GM08714 (cell line): ENCODE data around the gene PRR16.
"Not testable (repeated sequence)": the region's sequence is repeated elsewhere in the genome, so short reads cannot be mapped to it uniquely, and the experiment has no call there.

ENCODE experiments used
- H3K4me3 ChIP-seq: fragments of 200-500 bp; sonication (Bioruptor generic); 2 replicates; pipeline ENCODE4 v1.5.1; 2014; ENCODE audit warnings: mild to moderate bottlenecking, low read length, inconsistent platforms
- ZNF274 ChIP-seq: IDR thresholded peaks from 2 replicates; pipeline ENCODE4 v1.6.1; 2012; ENCODE audit warnings: mild to moderate bottlenecking, low read depth, low read length

The PRR16 gene

DNA sequence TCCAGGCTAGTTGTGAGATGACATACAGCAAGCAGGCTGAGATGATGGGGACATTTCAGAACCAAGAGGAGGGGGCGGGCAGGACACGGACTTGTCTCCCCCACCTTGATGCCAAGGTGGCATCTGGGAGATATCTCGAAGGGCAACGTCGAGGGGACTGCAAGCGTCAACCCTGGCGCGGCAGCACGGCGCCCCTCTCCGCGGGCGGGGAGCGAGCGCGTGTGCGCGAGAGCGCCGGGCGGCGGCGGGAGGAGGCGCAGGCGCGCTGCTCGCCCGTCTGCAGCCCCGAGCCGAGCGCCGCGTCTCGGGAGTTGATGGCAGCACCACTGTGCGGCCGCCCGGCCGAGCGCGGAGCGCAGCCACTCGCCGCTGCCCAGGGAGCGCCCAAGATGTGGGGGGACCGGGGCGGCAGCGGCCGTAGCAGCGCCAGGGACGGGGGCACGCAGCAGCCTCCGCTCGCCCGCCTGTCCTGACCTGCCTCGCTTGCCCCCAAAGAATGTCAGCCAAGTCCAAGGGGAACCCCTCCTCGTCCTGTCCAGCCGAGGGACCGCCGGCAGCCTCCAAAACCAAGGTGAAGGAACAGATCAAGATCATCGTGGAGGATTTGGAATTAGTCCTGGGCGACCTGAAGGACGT lies at the start of gene PRR16:
TSS of gene PRR16 (plus strand) at position 310 of the 636 bp plus-strand sequence.
- no peak for TF ChIP-seq ZNF274

DNA sequence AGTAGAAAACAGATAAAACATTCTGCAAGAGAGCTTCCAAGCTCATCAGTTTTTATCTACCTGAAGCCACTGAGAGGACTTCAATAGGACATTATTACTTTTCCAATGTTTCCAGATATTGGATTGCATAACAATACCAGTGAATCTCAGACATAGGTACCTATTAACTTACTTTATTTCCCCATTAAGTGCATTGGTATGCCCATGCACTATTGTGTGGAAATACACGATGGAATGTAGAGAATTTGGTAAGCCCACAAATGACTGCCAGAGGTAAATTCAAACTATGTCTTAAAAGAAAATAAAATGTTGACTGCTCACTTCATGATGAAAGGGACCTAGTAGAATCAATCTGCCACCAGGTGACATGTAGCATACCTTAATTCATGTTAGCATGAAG lies 48.1 kb upstream of the PRR16 start:
- H3K4me3 ChIP-seq, result no peak overlapping the region
- TF ChIP-seq ZNF274, result no peak

More for the DNA sequence above, at the start of gene PRR16:
- H3K4me3 ChIP-seq, result peak within 1 kb of the TSS; percentile 39; the same call in 1 of the 2 replicates

DNA sequence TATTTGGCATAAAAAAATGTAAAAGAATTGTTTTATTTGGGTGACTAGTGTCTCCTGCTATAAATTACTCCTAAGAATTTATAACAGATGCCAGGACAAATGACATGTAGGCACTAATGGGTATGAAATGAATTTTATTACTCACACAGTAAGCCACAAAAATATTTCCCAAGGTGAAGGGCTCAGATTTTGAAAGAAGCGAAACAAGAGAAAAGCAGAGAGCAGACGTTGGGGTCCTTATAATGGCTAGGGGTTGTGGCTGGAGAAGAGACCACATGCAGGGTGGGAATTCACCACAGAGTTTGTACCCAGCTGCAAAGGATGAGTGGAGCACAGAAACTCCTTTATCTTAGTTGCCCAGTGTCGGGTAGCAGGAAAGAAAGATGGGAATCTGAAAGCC lies 45.0 kb upstream of the PRR16 start:
- no peak for TF ChIP-seq ZNF274
- no peak overlapping the region for H3K4me3 ChIP-seq

DNA sequence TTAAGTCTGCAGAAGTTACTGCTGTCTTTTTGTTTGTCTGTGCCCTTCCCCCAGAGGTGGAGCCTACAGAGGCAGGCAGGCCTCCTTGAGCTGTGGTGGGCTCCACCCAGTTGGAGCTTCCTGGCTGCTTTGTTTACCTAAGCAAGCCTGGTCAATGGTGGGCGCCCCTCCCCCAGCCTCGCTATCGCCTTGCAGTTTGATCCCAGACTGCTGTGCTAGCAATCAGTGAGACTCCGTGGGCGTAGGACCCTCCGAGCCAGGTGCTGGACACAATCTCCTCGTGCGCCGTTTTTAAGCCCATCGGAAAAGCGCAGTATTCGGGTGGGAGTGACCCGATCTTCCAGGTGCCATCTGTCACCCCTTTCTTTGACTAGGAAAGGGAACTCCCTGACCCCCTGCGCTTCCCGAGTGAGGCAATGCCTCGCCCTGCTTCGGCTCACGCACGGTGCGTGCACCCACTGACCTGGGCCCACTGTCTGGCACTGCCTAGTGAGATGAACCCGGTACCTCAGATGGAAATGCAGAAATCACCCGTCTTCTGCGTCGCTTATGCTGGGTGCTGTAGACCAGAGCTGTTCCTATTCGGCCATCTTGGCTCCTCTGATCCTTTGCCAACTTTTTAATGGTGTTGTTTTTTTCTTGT lies 37.3 kb upstream of the PRR16 start:
- H3K4me3 ChIP-seq, result not testable (repeated sequence)

DNA sequence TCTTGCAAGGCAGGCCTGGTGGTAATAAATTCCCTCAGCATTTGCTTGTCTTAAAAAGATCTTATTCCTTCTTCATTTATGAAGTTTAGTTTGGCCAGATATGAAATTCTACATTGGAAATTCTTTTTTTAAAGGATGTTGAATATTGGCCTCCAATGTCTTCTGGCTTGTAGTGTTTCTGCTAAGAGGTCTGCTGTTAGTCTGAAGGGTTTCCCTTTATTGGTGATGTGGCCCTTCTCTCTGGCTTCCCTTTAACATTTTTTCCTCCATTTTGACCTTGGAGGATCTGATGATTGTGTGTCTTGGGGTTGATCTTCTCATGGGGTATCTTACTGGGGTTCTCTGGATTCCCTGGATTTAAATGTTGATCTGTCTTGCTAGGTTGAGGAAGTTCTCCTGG lies 33.5 kb upstream of the PRR16 start:
- no peak for TF ChIP-seq ZNF274
- H3K4me3 ChIP-seq, result no peak overlapping the region

DNA sequence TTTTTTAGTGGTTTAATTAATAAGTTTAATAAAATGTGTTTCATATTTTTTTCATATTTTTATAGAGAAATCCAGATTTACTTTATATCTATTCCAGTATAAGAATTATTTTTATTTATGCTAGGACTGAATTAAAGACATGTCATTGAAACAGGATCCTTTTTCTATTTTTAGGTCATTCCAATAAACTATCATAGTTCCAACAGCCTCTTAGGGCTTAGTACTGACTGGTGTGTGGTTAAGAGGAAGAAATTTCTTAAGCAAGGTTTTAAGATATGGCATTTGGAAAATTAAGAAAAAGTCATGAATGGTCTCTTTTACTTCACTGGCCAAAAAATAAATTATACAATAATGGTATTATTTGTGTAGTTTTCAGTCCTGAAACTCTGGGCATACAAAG lies 31.2 kb upstream of the PRR16 start:
- TF ChIP-seq ZNF274, result no peak
- H3K4me3 ChIP-seq, result no peak overlapping the region

DNA sequence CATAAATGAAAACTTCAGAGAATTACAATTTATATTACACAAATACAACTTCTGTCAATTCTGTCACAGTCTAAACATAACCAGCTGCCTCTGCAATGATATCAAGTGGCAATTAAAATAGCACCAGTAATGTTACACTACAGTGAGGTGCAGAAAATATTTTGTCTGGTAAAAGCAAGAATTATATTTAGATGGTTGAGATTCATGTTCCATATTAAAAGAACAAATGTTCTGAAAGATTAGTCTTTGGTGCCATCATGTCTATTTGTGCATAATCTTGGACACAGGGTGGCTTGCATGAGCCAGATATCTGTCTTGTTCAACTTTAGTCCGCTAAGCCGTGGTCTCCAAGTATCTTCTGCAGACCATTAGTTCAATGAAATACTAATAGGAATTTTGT lies 29.0 kb upstream of the PRR16 start:
- H3K4me3 ChIP-seq, result no peak overlapping the region
- no peak for TF ChIP-seq ZNF274

DNA sequence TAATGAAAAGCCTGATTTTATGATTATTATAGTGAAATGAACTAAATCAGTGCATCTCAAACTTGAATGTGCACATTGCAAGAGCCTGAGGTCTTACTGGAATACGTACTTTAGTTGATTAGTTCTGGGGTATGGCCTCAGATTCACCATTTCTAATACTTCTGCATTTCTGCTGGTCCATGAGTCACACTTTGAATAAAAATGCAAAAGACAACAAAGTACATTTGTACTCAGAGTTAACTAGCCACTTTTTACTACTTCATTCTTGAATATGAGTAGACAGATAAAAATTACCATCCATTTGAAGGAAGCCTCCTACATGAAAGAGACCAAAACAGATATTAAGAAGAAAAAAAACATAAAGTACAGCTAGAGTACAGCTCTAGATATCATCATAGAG lies 27.1 kb upstream of the PRR16 start:
- TF ChIP-seq ZNF274, result no peak
- no peak overlapping the region for H3K4me3 ChIP-seq

DNA sequence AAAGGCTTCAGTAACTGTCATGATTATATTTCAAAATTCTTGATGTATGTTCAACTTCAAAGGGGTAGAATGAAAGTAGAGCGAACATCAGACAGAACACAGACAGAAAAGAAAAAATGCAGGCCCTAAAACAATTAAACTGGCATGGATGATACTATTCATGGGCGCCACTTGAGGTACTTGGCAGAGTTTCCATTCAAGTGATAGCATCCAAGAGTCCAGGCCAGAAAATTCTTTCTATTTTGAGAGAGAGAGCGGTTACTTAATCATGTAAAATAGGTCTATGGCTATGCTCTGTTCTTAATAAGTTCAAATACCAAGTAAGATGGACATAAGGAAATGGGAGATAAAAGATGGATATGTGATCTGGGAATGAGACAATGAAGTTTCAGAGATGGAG lies 21.4 kb upstream of the PRR16 start:
- no peak for TF ChIP-seq ZNF274
- no peak overlapping the region for H3K4me3 ChIP-seq

DNA sequence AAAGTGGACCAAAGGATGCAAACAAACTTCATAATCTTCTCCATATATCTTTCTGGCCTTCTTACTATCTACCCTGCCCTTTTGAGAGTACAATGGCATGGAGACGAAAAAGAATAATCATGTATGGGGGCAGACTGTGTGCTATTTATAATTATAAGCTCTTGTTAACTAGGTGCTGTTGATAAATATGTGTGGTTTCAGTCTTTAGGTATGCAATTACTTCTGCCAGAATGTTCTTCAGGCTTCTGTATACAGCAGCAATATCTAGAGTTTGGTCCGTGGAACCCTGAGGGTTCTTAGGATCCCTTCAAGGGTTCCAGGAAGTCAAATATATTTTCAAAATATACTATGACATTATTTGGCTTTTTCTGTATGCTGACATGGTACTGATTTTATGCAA lies 20.5 kb upstream of the PRR16 start:
- H3K4me3 ChIP-seq, result no peak overlapping the region
- TF ChIP-seq ZNF274, result no peak

DNA sequence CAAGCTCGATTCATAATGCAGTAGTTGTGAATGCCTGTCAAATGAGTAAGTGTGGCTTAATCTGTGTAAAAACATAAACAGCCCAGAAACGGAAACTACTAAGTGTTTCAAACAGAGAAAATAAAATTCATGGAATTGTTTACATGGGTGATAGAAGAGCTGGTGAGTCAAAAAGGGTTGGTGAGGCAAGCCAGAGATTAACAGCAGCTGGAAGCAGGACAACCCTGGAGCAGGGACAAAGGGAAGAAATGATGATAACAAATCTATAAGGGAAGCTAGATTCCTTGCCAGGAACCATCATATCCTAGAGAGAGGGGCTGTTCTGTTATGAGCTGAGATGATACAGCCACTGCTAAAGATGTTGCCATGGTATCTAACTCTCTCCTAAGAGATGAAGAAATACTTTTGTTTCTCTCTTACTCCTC lies 18.0 kb upstream of the PRR16 start:
- no peak overlapping the region for H3K4me3 ChIP-seq
- no peak for TF ChIP-seq ZNF274

DNA sequence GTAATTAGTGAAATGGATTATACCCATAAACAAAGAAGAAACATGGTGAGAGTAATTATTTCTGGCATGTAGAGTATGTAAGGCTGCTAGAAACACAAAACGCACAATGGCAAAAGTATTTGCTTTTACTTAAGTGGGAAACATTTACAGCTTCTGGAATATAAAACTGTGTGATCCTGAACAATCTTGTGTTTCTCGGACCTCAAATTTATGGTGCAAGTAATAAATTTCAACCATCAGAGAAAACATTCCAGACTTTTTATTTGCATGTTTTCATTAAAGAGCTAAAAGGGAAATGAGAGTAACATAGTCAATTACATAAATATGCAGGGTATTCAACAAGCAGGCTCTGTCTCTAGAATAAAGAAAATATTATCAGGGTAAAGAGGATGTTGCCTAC lies 17.2 kb upstream of the PRR16 start:
- H3K4me3 ChIP-seq, result no peak overlapping the region
- TF ChIP-seq ZNF274, result no peak

DNA sequence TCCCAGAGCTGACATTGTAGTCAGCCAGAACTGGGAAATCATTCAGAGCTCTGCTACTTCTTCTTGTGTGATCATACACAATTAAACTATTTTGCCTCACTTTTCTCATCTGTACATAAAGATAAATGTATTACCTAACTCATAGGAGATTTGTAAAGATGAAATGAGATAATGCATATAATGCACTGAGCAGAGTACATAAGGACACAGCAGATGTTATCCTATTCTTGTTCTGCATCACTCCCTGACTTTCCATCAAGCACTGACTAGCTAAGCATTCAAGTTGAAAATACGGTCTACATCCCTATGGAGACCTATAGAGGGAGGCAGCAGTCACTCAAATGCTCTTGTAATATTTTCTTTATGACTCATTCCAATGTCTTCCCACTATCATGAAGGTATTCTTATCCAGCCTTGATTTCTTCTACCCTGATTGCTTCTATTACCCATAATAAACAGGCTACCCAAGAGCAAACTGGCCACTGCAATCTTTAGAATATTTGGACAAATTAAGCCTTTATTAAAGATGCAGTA lies 16.3 kb upstream of the PRR16 start:
- H3K4me3 ChIP-seq, result no peak overlapping the region
- TF ChIP-seq ZNF274, result no peak

DNA sequence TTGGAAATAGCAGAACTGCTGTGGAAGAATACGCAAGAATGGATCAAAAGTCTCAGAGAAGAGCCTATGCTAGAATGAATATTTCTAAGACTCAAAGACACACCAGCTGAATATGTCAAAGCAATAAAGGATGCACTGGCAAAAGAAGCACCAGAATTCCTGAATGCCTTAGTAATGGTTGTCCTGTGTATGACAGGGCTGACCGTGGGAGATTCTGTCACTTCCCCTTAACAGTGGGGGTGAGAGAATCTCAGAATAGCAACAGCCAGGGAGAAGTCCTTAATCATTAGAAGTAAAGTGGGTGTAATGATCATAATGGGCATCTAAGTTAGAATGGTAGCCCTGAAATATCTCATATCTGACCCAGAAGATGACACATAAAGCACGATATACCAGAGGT lies 14.6 kb upstream of the PRR16 start:
- no peak for TF ChIP-seq ZNF274
- H3K4me3 ChIP-seq, result no peak overlapping the region

DNA sequence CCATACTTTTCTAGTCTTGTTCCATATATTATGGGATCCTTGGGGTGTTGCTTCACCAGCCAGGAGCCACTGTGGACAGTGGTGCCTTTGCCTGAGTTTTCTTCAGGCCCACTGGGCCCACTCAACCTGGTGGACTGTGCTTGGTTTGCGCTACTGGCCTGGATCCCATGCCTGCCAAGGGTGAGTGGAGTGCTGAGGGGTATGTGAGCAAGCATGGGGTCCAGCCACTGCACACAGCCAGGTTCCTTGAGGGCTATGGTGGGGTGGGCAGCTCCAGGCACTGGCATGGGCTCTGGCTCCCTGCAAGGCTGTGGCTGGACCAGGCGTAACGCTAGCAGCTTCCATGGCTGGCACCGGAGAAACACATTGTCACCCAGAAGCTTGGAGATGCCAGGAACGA lies 13.2 kb upstream of the PRR16 start:
- no peak for TF ChIP-seq ZNF274
- no peak overlapping the region for H3K4me3 ChIP-seq

DNA sequence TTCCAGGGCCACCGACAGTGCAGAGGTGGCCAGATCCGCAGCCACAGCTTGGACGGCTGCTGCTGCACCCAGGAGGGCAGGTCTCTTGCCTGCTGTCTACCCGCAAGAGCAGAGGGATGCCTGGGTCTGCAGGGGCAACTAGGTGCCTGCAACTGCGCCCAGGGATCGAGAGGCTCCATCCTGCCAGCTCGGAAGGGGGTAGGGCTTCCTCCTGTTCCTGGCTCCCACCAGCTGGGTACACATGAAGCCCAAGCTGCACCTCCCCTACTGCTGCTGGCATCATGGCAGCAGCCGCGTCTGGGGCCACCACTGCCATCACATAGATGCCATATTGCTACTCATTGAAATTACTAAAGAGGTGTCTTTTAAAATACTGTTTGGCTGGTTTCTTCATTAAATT lies 12.7 kb upstream of the PRR16 start:
- no peak for TF ChIP-seq ZNF274

DNA sequence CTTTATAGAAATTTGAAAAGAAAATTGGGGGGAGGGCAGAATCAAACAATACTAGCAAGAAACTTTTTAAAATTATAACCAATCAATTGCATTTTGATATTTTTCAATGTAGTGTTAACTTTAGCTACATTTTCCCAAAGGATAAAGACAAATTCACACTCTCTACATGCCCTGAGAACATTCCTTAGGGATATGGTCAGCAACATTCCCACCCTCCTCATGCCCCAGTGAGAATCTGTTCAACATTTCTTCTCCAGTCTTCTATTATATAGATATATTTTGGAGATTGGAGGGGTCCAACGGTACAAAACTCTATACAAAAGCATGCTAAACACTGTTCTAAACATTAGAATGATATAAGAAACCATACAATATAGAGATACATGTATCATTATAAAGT lies 11.6 kb upstream of the PRR16 start:
- no peak overlapping the region for H3K4me3 ChIP-seq
- TF ChIP-seq ZNF274, result no peak

More for the DNA sequence above, 12.7 kb upstream of the PRR16 start:
- H3K4me3 ChIP-seq, result no peak overlapping the region
